H1 (cell line): ENCODE results near the gene KLHL3. TPM values are rescaled to one million over a fixed set of nuclear protein-coding genes. Genes with fewer than 3 reads are reported as not detected.

ENCODE experiments used
- CTCF ChIA-PET: fragments of 300-600 bp; sonication (Branson Sonifier 250); formaldehyde crosslinking; loops from one replicate; lab custom pipeline; 2021; ENCODE audit not compliant: partially characterized antibody; lab: Charles Lee
- POLR2A ChIA-PET: fragments of 300-600 bp; sonication (Branson Sonifier 250); formaldehyde crosslinking; loops from one replicate; lab custom pipeline; 2021; ENCODE audit warnings: inconsistent platforms; ENCODE audit not compliant: partially characterized antibody; lab: Charles Lee
- DNase-seq, 2 experiments: peaks; one replicate each; pipeline versions ENCODE4 v3.0.0 to v3.0.0-alpha.2; 2010 to 2022; ENCODE audit warnings: low spot score in 2 of 2, low read depth in 1 of 2, mixed read lengths in 1 of 2
- FAIRE-seq: peaks from 2 replicates; lab custom pipeline; 2011; peaks lifted over from hg19 to GRCh38; lab: Jason Lieb, UNC
- H2AFZ ChIP-seq: 2 replicates; pipeline ENCODE4 v1.8.1; 2012; ENCODE audit warnings: low read length, inconsistent platforms
- H2AK5ac ChIP-seq: 2 replicates; pipeline ENCODE4 v1.6.1; 2013; ENCODE audit warnings: low read depth, low read length
- H2BK120ac ChIP-seq: replicated peaks from 2 replicates; pipeline ENCODE3; 2013; ENCODE audit warnings: low read depth, low read length, inconsistent platforms
- H2BK12ac ChIP-seq: 2 replicates; pipeline ENCODE4 v1.6.1; 2013; ENCODE audit warnings: low read depth, low read length
- H2BK15ac ChIP-seq: 2 replicates; pipeline ENCODE4 v1.6.1; 2013; ENCODE audit warnings: low read length
- H2BK20ac ChIP-seq: 2 replicates; pipeline ENCODE4 v1.6.1; 2013; ENCODE audit warnings: low read length
- H2BK5ac ChIP-seq: 2 replicates; pipeline ENCODE4 v1.6.1; 2013; ENCODE audit warnings: low read depth, low read length
- H3K14ac ChIP-seq: 2 replicates; pipeline ENCODE4 v1.6.1; 2013; ENCODE audit warnings: inconsistent platforms; ENCODE audit not compliant: insufficient read length
- H3K18ac ChIP-seq: 2 replicates; pipeline ENCODE4 v1.6.1; 2013; ENCODE audit warnings: low read length; ENCODE audit errors: extremely low read depth
- H3K23ac ChIP-seq: 2 replicates; pipeline ENCODE4 v1.6.1; 2013; ENCODE audit warnings: inconsistent platforms; ENCODE audit not compliant: insufficient read length
- H3K23me2 ChIP-seq: 2 replicates; pipeline ENCODE4 v1.6.1; 2013; ENCODE audit warnings: low read depth, low read length
- H3K27ac ChIP-seq: 2 replicates; pipeline ENCODE4 v1.6.1; 2011; ENCODE audit warnings: low read depth, low read length, inconsistent platforms
- H3K27me3 ChIP-seq, 4 experiments: replicated peaks in 1 of 4; 1 replicate in 1 of 4; 2 replicates in 3 of 4; pipeline versions ENCODE4 v1.6.1 to v1.8.1; 2011 to 2013; ENCODE audit warnings: low read length in 3 of 4, mild to moderate bottlenecking in 3 of 4, inconsistent platforms in 2 of 4, mixed read lengths in 2 of 4, moderate library complexity in 1 of 4; ENCODE audit not compliant: control insufficient read depth in 3 of 4, insufficient read depth in 3 of 4; ENCODE audit errors: extremely low read depth in 1 of 4
- H3K36me3 ChIP-seq, 4 experiments: 2 replicates each; pipeline versions ENCODE4 v1.6.1 to v1.8.1; 2011 to 2013; ENCODE audit warnings: mild to moderate bottlenecking in 4 of 4, low read length in 3 of 4, moderate library complexity in 2 of 4, control low read depth in 1 of 4, inconsistent platforms in 1 of 4; ENCODE audit not compliant: insufficient read depth in 4 of 4, control insufficient read depth in 2 of 4
- H3K4ac ChIP-seq: replicated peaks from 2 replicates; pipeline ENCODE3; 2013; ENCODE audit warnings: low read length, low read depth, mixed read lengths, inconsistent platforms; ENCODE audit not compliant: insufficient read length
- H3K4me1 ChIP-seq, 4 experiments: replicated peaks in 1 of 4; 1 replicate in 1 of 4; 2 replicates in 3 of 4; pipeline versions ENCODE4 v1.6.1 to v1.8.1; 2011 to 2013; ENCODE audit warnings: low read length in 3 of 4, inconsistent platforms in 2 of 4, mixed read lengths in 1 of 4; ENCODE audit not compliant: insufficient read depth in 4 of 4, control insufficient read depth in 3 of 4
- H3K4me2 ChIP-seq, 2 experiments: 2 replicates each; pipeline versions ENCODE4 v1.6.1 to v1.8.1; 2011 to 2013; ENCODE audit warnings: low read depth in 2 of 2, low read length in 2 of 2, control low read depth in 1 of 2, inconsistent platforms in 1 of 2, mild to moderate bottlenecking in 1 of 2; ENCODE audit not compliant: insufficient read depth in 1 of 2
- H3K4me3 ChIP-seq, 4 experiments: fragments of 200-600, 300-600 bp in 1 of 4; sonication (generic), shearing (Covaris generic), sonication (Bioruptor Twin) in 1 of 4; 2 replicates each; pipeline versions ENCODE4 v1.5.1 to v1.8.1; 2011 to 2016; ENCODE audit warnings: low read length in 4 of 4, low read depth in 3 of 4, control low read depth in 2 of 4, inconsistent platforms in 2 of 4, mild to moderate bottlenecking in 2 of 4, mixed read lengths in 1 of 4, moderate library complexity in 1 of 4; ENCODE audit not compliant: insufficient read depth in 2 of 4; ENCODE audit errors: extremely low read depth in 1 of 4
- H3K56ac ChIP-seq: replicated peaks from 2 replicates; pipeline ENCODE3; 2013; ENCODE audit warnings: low read depth, mild to moderate bottlenecking, mixed read lengths, low read length, inconsistent platforms; ENCODE audit not compliant: insufficient read length
- H3K79me1 ChIP-seq: 2 replicates; pipeline ENCODE4 v1.6.1; 2013; ENCODE audit warnings: low read depth, low read length, control low read depth
- H3K79me2 ChIP-seq, 2 experiments: 2 replicates each; pipeline versions ENCODE4 v1.6.1 to v1.8.1; 2012 to 2013; ENCODE audit warnings: low read length in 2 of 2, mild to moderate bottlenecking in 2 of 2, inconsistent platforms in 1 of 2; ENCODE audit not compliant: insufficient read depth in 2 of 2, control insufficient read depth in 1 of 2
- H3K9ac ChIP-seq, 4 experiments: replicated peaks in 1 of 4; 1 replicate in 1 of 4; 2 replicates in 3 of 4; pipeline versions ENCODE4 v1.6.1 to v1.8.1; 2011 to 2013; ENCODE audit warnings: low read depth in 3 of 4, low read length in 3 of 4, control low read depth in 2 of 4, mild to moderate bottlenecking in 2 of 4, moderate library complexity in 2 of 4, inconsistent platforms in 1 of 4; ENCODE audit errors: extremely low read depth in 1 of 4
- H3K9me3 ChIP-seq, 2 experiments: 2 replicates each; pipeline versions ENCODE4 v1.6.1 to v1.8.1; 2012 to 2013; ENCODE audit warnings: mild to moderate bottlenecking in 2 of 2, moderate library complexity in 2 of 2, control low read depth in 1 of 2, inconsistent platforms in 1 of 2, low read depth in 1 of 2, low read length in 1 of 2, mixed read lengths in 1 of 2; ENCODE audit not compliant: insufficient read depth in 2 of 2
- H4K20me1 ChIP-seq, 2 experiments: replicated peaks in 1 of 2; 2 replicates each; pipeline versions ENCODE3 to v1.8.1; 2011 to 2013; ENCODE audit warnings: inconsistent platforms in 2 of 2, low read length in 2 of 2, mild to moderate bottlenecking in 1 of 2; ENCODE audit not compliant: insufficient read depth in 2 of 2, control insufficient read depth in 1 of 2
- H4K5ac ChIP-seq: 2 replicates; pipeline ENCODE4 v1.6.1; 2013; ENCODE audit warnings: low read length, low read depth, mixed read lengths, inconsistent platforms; ENCODE audit not compliant: insufficient read length
- H4K8ac ChIP-seq: 2 replicates; pipeline ENCODE4 v1.8.0; 2013; ENCODE audit warnings: mild to moderate bottlenecking, moderate library complexity, low read length, inconsistent platforms; ENCODE audit not compliant: insufficient read depth; ENCODE audit errors: extremely low read depth
- H4K91ac ChIP-seq: replicated peaks from 2 replicates; pipeline ENCODE3; 2013; ENCODE audit warnings: low read length, mixed read lengths, inconsistent platforms; ENCODE audit not compliant: insufficient read length
- HDAC6 ChIP-seq: IDR thresholded peaks from one replicate; pipeline ENCODE4 v1.7.1; 2012; ENCODE audit warnings: low read depth, mild to moderate bottlenecking, inconsistent platforms, low read length, moderate library complexity
- NRF1 ChIP-seq: IDR thresholded peaks from 2 replicates; pipeline ENCODE4 v1.6.1; 2011; ENCODE audit warnings: mild to moderate bottlenecking, low read depth, low read length, improper control_type of control experiment
- RXRA ChIP-seq: IDR thresholded peaks from 2 replicates; pipeline ENCODE4 v1.6.1; 2011; ENCODE audit warnings: low read depth, mild to moderate bottlenecking, low read length, moderate library complexity; ENCODE audit not compliant: insufficient read depth
- SP1 ChIP-seq: IDR thresholded peaks from 2 replicates; pipeline ENCODE4 v1.6.1; 2011; ENCODE audit warnings: low read depth, low read length
- TAF7 ChIP-seq: optimal IDR thresholded peaks from 2 replicates; pipeline ENCODE3; 2011; ENCODE audit warnings: low read depth, mild to moderate bottlenecking, inconsistent platforms, low read length, moderate library complexity, borderline replicate concordance
- TEAD4 ChIP-seq: IDR thresholded peaks from 2 replicates; pipeline ENCODE4 v1.6.1; 2012; ENCODE audit warnings: low read depth, low read length, inconsistent platforms, mixed read lengths
- WGBS, 2 experiments: shearing (Covaris generic) in 1 of 2; methylation state at CpG; one replicate each; pipeline versions ENCODE4 v1.1.6 to v1.1.7; 2013 to 2015; ENCODE audit warnings: low lambda C conversion rate in 2 of 2, mixed read lengths in 2 of 2, inconsistent platforms in 1 of 2, low coverage in 1 of 2, missing lambda C conversion rate in 1 of 2; ENCODE audit not compliant: insufficient replicate concordance in 2 of 2, insufficient coverage in 1 of 2, insufficient read length in 1 of 2; ENCODE audit errors: extremely low coverage in 1 of 2, missing lambda C conversion rate in 1 of 2; 5-methylcytosine and 5-hydroxymethylcytosine counted together
- polyA plus RNA-seq, 7 experiments: library from polyadenylated mRNA; depleted of rRNA in 3 of 7; stranded (reverse) in 5 of 7; unstranded in 2 of 7; fragments of >200 nt in 5 of 7; fragments of 200-250 nt in 2 of 7; gene quantifications; 1 replicate in 5 of 7; 2 replicates in 1 of 7; 4 replicates in 1 of 7; pipeline versions ENCODE4 v1.2.1 to v1.2.3, GENCODE V29; 2011 to 2013; ENCODE audit warnings: missing spikeins in 2 of 7, mixed read lengths in 2 of 7
- total RNA-seq: library from RNA; stranded (reverse); fragmentation: NEBNext Ultra II Directional; extraction: Animal tissue kit (Norgen Biotek cat#: 25700); gene quantifications from 2 replicates; pipeline ENCODE4 v1.2.1, GENCODE V29; 2021

KLHL3 gene
- total and polyA plus RNA-seq, 2 of the 8 experiments (the other 6 are each of a cell fraction or from before 2014, with no cell fraction given) = 7.4 to 13.7 TPM

- H2AK5ac ChIP-seq = no peak overlapping the region
- H3K79me2 ChIP-seq = peaks cover 6 to 30% of the 10 kb centered on the region in 2 experiments; a peak in 3 of 4 replicates
- H3K4ac ChIP-seq = no peak overlapping the region
- H2BK12ac ChIP-seq = no peak overlapping the region
- no peak overlapping the region for H3K27ac ChIP-seq
- TF ChIP-seq SP1 = no peak
- no peak for TF ChIP-seq TAF7
- no peak for TF ChIP-seq HDAC6
- no peak for TF ChIP-seq NRF1
- no peak for TF ChIP-seq RXRA
- TF ChIP-seq TEAD4 = no peak
- DNase-seq (no peak), FAIRE-seq (no peak)
- no peak overlapping the region for H3K14ac ChIP-seq
- no peak overlapping the region for H2BK120ac ChIP-seq
- H2BK20ac ChIP-seq = no peak overlapping the region; the same call in 1 of the 2 replicates
- H3K36me3 ChIP-seq = no peaks in the 10 kb centered on the region
- H2AFZ ChIP-seq = peak overlapping the region; percentile 1; the same call in 1 of the 2 replicates
- H3K18ac ChIP-seq = no peak overlapping the region
- H2BK5ac ChIP-seq = no peak overlapping the region
- no peaks in the 10 kb centered on the region for H4K20me1 ChIP-seq
- H3K56ac ChIP-seq = no peak overlapping the region
- no peak overlapping the region for H4K8ac ChIP-seq
- H3K9me3 ChIP-seq = no peaks in the 10 kb centered on the region
- 0 out of 2 replicates have a peak overlapping the region, but pooled peaks have one; percentile 5 for H2BK15ac ChIP-seq
- H3K4me3 ChIP-seq = peak overlapping the region in 1 of 4 experiments; percentile 71; a peak in 1 of 8 replicates
- H3K23ac ChIP-seq = no peak overlapping the region
- WGBS, 2 experiments = 85 to 100% methylated on average over 1 of the region's 1 CpG
- no peak overlapping the region for H4K5ac ChIP-seq
- H3K79me1 ChIP-seq = peaks cover 6% of the 10 kb centered on the region
- peak overlapping the region; percentile 95 to 96; a peak in 2 of 4 replicates for H3K4me2 ChIP-seq
- CTCF ChIA-PET = interaction anchor here (0.6 to 2.5 kb wide), 19 partner anchors 9 to 1811 kb away, joined by 3 to 29 read pairs (median 4); no protein-coding TSS in a partner anchor
- H3K4me1 ChIP-seq = peaks cover 3 to 14% (median 6%) of the 10 kb centered on the region in 4 experiments; a peak in 5 of 7 replicates
- peaks cover 12% of the 10 kb centered on the region; the same call in 1 of the 2 replicates for H3K23me2 ChIP-seq
- no peaks in the 10 kb centered on the region for H3K27me3 ChIP-seq
- POLR2A ChIA-PET = interaction anchor here (1.1 to 3.2 kb wide), 6 partner anchors 10 to 443 kb away, joined by 3 to 43 read pairs (median 4); partner anchors contain the start of genes HNRNPA0 and KIF20A
- H4K91ac ChIP-seq = no peak overlapping the region
- H3K9ac ChIP-seq = no peak overlapping the region
Observed at GRCh38 chr5:137736496-137736895, 607 bp upstream of the KLHL3 start.
